Osteocyte (in vitro differentiated cells): ENCODE results near the gene WWC2. TPM values are rescaled to one million over a fixed set of nuclear protein-coding genes. Genes with fewer than 3 reads are reported as not detected.
"Not testable (repeated sequence)": the region's sequence is repeated elsewhere in the genome, so short reads cannot be mapped to it uniquely, and the experiment has no call there.

Experiments
- DNase-seq: peaks from one replicate; pipeline ENCODE4 v3.0.0; 2021; ENCODE audit warnings: mixed read lengths; ENCODE audit not compliant: unreplicated experiment; ENCODE audit errors: extremely low spot score
- H3K27ac Mint-ChIP-seq: one replicate; pipeline ENCODE4 v1.8.0; 2021; ENCODE audit warnings: mild to moderate bottlenecking, mixed read lengths; ENCODE audit not compliant: unreplicated experiment
- H3K27me3 Mint-ChIP-seq: one replicate; pipeline ENCODE4 v1.8.0; 2021; ENCODE audit warnings: mixed read lengths; ENCODE audit not compliant: unreplicated experiment
- H3K36me3 Mint-ChIP-seq: one replicate; pipeline ENCODE4 v1.8.0; 2021; ENCODE audit warnings: mixed read lengths; ENCODE audit not compliant: unreplicated experiment
- H3K4me1 Mint-ChIP-seq: one replicate; pipeline ENCODE4 v1.8.0; 2021; ENCODE audit warnings: mixed read lengths; ENCODE audit not compliant: unreplicated experiment
- H3K4me3 Mint-ChIP-seq: one replicate; pipeline ENCODE4 v1.8.0; 2021; ENCODE audit warnings: mild to moderate bottlenecking, moderate library complexity, mixed read lengths; ENCODE audit not compliant: unreplicated experiment
- H3K9me3 Mint-ChIP-seq: one replicate; pipeline ENCODE4 v1.8.0; 2021; ENCODE audit warnings: mixed read lengths; ENCODE audit not compliant: unreplicated experiment
- CTCF ChIP-seq: fragments of 200-600 bp; sonication (generic); IDR thresholded peaks from 2 replicates; pipeline ENCODE4 v1.5.0; 2021; ENCODE audit warnings: antibody characterized with exemption, mild to moderate bottlenecking, moderate library complexity
- total RNA-seq: library from RNA; stranded (reverse); gene quantifications from 2 replicates; pipeline ENCODE4 v1.2.1, GENCODE V29; 2021

WWC2 gene
- total RNA-seq, 1 donor from 2014 or later: 53.5 TPM

GRCh38 chr4:183146478-183146877 is 47.4 kb downstream of the WWC2 start:
- TF ChIP-seq CTCF: no peak
- no peak for DNase-seq
- no peak overlapping the region for H3K27ac Mint-ChIP-seq
- no peaks in the 10 kb centered on the region for H3K36me3 Mint-ChIP-seq
- H3K4me1 Mint-ChIP-seq: peaks cover 52% of the 10 kb centered on the region
- H3K4me3 Mint-ChIP-seq: no peak overlapping the region
- no peaks in the 10 kb centered on the region for H3K9me3 Mint-ChIP-seq
- H3K27me3 Mint-ChIP-seq: no peaks in the 10 kb centered on the region

- Mint-ChIP-seq H3K36me3 (no peaks in the 10 kb centered on the region), H3K4me1 (peaks cover 46% of the 10 kb centered on the region), H3K9me3 (no peaks in the 10 kb centered on the region), H3K27me3 (no peaks in the 10 kb centered on the region), H3K27ac (no peak overlapping the region), H3K4me3 (no peak overlapping the region)
- no peak for TF ChIP-seq CTCF
- no peak for DNase-seq
Observed at GRCh38 chr4:183147196-183147595, 48.1 kb downstream of the WWC2 start.

- peaks cover 40% of the 10 kb centered on the region for H3K4me1 Mint-ChIP-seq
- no peak for DNase-seq
- H3K36me3 Mint-ChIP-seq: no peaks in the 10 kb centered on the region
- no peaks in the 10 kb centered on the region for H3K9me3 Mint-ChIP-seq
- H3K27me3 Mint-ChIP-seq: no peaks in the 10 kb centered on the region
- no peak overlapping the region for H3K4me3 Mint-ChIP-seq
- no peak for TF ChIP-seq CTCF
- no peak overlapping the region for H3K27ac Mint-ChIP-seq
Observed at GRCh38 chr4:183147983-183148382, 48.9 kb downstream of the WWC2 start.

GRCh38 chr4:183149616-183150539 is 50.8 kb downstream of the WWC2 start:
- Mint-ChIP-seq H3K27ac (no peak overlapping the region), H3K4me3 (no peak overlapping the region)
- DNase-seq: no peak

GRCh38 chr4:183150664-183151063 is 51.6 kb downstream of the WWC2 start:
- DNase-seq, H3K27me3 Mint-ChIP-seq, H3K4me3 Mint-ChIP-seq, H3K9me3 Mint-ChIP-seq, H3K27ac Mint-ChIP-seq, H3K36me3 Mint-ChIP-seq: not testable (repeated sequence)
- H3K4me1 Mint-ChIP-seq: peaks cover 34% of the 10 kb centered on the region

More at GRCh38 chr4:183149616-183150539, 50.8 kb downstream of the WWC2 start:
- no peak for TF ChIP-seq CTCF
- H3K27me3 Mint-ChIP-seq: no peaks in the 10 kb centered on the region
- no peaks in the 10 kb centered on the region for H3K36me3 Mint-ChIP-seq
- peaks cover 32% of the 10 kb centered on the region for H3K4me1 Mint-ChIP-seq
- H3K9me3 Mint-ChIP-seq: no peaks in the 10 kb centered on the region

GRCh38 chr4:183152232-183152631 is 53.2 kb downstream of the WWC2 start:
- DNase-seq, H3K9me3 Mint-ChIP-seq, H3K4me3 Mint-ChIP-seq, H3K27me3 Mint-ChIP-seq, H3K36me3 Mint-ChIP-seq, H3K27ac Mint-ChIP-seq: not testable (repeated sequence)
- H3K4me1 Mint-ChIP-seq: peaks cover 22% of the 10 kb centered on the region
